Activated CD4-positive, alpha-beta T cell treated with anti-CD3 and anti-CD28 coated beads, Interleukin-2, amount 50 U/mL, for 24 hours (primary cell): ENCODE measurements around the gene CCNK.

Experiments used
- DNase-seq, 2 donors: peaks; one replicate each; pipeline ENCODE4 v3.0.0-alpha.2; 2020; ENCODE audit warnings: low read depth in 1 of 2, low spot score in 1 of 2

Gene CCNK

DNA sequence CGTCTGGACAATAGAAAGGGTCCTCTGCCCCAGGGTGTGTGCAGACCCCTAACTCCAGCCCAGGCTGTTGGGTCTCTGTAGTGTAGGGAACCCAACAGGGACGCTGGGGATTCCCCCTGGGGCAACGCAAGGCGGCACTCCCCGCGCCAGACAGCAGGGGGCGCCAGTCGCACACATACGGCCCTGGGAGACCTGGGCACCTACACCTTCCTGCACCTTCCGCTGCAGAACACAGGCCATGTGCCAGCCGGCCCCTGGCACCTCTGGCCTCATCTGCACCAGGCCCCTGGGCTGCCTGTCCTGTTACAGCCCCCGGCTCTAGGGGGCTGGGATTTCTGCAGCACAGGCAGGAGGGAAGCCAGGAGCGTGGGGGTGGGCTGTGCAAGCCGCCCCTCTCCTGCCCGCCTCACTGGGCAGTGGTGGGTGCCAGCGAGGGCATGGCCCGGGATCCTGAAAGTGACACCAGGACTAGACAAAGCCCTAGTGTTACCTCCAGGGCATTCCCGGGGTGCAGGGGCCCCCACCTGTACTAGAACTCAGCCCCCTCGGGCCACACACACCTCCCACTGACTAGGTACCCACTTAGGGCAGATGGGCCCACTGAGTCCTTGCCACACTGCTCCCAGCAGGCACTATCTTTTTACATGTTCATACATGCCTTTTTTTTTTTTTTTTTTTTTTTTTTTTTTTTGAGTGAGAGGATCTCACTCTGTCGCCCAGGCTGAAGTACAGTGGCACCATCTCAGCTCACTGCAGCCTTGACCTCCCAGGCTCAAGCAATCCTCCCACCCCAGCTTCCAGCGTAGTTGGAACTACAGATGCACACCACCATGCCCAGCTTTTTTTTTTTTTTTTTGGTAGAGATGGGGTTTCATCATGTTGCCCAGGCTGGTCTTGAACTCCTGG, 37.5 kb downstream of the CCNK start:
- peak; percentile 78 to 84 for DNase-seq

DNA sequence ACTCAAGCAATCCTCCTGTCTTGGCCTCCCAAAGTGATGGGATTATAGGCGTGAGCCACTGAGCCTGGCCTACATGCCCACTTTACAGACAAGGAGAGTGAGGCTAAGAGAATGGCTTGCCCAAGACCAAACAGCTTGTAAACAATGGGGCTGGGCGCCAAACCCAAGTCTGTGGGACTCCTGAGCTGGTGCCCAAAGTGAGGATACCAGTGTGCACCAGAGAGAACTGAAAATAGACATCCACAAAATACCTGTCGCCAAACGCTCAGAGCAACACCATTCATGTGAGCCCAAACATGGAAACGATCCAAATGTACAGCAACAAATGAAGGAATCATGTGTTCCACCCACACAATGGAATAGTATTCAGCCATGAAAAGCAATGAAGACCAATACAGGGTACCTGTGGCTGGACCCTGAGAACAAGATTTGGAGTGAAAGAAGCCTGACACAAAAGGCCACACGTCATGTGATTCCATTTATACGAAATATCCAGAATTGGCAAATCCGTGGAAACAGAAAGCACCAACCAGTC, 38.2 kb downstream of the CCNK start:
- no peak for DNase-seq

DNA sequence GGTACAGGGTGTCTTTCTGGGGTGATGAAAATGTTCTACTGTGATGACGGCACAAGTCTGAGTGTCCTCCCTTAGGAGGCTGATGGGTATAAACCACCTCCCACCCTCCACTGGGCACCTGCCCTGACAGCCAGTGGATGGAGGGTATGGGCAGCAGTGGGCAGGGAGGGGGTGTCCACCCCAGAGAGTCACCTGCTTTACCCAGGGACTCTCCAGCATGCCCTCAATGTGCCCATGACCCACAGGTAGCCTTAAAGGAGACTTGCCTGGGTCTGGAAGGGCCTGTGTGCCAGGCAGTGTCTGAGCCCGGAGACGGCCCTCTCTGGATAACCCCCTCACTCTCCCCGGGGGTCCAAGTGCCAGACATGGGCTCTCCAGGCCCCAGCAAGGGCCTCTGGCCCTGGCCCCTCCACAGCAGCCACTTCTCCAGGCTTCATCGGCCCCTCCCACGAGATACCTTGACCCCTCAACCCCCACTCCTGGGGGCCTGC, 38.8 kb downstream of the CCNK start:
- DNase-seq: no peak

DNA sequence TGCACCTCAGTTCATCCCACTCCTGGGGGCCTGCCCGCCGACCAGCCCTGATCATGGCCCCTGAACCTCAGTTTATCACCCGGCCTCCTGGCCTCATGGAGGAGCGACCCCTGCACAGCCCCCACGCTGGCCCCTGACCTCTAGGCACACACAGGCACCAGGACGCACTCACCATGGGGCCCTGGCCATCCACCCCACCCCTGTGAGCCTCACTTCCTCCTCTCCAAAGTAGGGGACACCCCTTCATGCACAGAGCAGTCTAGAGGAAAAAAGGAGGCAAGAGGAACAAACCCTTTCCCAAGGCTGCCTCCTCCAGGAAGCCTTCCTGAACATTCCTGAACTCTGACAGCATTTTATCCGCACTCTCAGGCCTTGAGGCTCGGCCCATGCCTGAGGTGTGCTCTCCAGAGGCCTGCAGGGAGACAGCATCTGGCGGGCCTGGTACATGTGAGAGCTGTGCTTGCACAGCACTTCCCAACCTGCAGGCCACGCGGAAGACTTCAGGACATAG, 39.4 kb downstream of the CCNK start:
- DNase-seq: no peak

DNA sequence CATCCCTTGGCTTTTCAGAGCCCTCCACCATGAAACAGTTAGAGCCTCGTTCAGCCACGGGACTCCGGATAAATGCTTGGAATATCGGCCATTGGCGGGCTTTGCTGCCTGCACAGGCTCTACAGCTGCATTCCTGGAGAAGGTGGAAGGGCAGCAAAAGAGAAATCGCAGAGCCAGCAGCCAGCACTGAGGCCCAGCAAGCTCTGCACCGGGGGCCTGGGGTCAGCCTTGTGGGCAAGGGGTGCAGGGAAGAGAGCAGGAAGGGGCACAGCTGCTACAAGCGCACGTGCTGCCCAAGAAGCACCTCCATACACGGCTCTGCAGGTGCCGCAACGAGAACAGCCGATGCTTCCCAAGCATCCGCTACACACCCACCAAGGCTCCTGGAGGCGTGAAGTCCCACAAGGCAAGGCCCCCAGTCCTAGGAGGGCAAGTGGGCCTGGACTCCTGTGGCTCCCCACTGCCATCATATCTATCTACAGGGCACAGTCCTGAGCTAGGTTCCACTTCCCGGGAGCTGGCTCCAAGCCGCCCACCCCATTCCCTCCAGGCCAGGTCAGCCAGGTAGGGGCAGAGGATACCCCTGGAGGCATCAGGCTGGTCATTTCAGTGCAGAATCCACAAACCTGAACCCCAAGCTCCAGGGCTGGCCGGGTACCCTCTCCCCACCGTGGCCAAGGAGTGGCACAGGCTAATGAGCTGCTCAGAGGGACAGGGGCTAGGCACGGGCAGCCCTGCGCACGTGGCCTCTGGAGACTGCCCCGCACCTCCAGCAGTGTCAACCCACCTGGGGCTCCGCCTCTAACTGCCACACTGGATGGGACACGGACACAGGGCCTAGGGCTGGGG, 40.2 kb downstream of the CCNK start:
- DNase-seq: no peak

DNA sequence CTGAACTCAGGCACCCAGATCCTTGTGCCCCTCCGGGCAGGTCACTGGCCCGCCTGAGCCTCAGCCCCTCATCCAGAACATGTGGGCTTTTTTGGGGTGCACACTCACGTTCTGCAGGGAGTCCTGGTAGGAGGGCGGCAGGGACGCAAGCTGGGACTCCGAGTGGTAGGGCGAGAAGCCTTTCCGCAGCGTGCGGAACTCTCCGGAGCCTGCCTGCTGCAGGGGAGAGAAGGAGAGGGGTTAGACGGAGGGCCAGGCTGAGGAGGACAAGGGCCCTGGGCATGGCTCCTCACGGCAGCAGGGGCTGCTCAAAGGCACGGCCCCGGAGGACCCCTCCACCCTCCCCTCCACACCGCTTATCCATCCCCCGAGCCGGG, 40.8 kb downstream of the CCNK start:
- no peak for DNase-seq

DNA sequence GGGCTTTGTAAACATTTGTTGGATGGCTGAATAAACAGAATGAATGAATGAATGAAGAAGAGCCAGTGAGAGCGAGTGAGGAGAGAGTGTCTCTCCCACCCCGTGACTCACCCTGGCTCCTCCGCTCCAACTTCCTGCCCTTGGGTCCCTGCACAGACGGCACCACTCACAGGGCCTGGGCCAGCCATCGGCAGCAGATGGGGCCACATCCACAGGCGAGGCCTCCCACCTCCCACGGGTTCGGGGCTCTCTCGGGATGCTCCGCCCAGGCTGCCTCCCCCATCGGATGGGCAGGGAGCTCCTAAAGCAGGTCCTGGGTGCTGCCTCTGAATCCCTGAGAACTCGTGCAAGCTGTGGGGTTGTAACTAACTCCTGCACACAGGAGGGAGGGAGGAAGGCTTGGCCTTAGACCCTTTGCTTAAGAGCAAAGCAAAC, 41.3 kb downstream of the CCNK start:
- DNase-seq: no peak

DNA sequence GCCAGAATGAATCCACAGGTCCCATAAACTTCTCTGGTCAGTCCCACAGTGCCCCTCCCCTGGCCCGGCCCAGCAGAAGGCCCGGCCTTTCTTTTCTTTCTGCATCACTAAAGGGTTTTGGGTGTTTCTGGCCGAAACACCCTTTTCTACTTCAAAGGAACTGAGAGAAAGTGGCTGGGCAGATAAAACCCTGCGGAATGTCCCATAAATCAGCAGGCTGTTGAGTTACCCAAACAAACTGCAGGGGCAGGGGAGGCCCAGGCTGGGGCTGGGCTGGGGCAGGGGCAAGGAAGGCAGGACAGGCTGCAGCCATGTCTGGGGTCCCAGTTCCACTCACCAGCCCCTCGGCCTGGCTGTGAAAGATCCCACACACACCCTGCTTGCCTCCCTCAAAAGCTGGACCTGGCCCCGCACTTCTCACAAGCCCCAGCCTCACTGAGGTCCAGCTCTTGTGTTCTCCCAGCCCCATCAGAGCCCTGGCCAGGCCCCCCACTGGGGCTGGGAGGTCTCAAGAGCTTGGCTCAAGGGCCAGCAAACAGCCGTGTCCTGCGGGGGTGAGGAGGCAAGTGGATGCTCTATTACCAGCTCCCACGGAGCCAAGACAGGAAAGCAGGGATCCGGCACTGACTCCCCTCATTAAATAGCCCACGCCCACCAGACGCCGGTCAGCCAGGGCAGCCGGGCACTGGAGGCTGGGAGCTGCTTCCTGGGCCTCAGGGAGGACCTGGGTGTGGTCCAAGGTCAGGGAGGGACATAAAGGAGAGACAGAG, 41.9 kb downstream of the CCNK start:
- no peak for DNase-seq

DNA sequence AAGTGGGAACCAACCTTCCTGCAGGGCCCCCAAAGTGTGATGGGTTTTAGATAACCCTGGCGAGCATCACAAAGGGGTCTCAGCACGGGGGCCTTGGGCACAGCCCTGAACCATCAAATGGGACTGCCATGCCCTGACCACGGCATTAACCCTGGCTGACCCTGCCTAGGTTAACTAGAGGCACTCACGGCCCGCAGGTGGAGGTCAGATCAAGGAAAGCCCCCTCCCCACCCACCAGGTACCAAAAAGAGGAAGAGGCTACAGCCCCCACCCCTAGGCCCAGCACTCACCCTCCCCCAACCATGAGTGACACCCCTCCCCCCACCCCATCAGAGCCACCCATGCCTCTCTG, 42.5 kb downstream of the CCNK start:
- DNase-seq: no peak

DNA sequence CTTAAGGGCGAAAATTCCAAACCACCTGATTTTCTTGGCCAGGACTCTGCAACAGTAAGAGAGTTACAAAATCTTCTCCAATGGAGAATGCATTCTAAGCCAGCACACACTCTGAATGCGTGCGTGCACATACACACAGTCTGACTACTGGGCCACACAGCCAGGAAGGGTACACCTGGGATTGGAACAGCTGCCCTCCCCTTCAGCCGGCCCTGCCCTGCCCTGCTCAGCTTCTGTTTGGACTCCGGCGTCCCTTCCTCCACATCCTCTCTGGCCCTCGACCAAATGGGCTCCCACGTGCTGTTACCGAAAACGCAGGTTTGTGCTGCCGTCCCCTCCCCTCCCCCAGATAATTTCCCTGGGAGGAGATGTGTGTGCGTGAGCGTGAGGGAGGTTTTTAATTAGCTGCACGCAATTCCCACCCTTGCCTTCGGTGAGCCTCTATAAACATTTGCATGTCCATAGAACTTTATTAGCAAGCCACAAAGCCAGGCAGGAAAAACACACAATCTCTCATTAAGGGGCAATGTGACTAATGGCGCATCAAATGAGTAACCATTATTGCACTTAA, 43.0 kb downstream of the CCNK start:
- no peak for DNase-seq

DNA sequence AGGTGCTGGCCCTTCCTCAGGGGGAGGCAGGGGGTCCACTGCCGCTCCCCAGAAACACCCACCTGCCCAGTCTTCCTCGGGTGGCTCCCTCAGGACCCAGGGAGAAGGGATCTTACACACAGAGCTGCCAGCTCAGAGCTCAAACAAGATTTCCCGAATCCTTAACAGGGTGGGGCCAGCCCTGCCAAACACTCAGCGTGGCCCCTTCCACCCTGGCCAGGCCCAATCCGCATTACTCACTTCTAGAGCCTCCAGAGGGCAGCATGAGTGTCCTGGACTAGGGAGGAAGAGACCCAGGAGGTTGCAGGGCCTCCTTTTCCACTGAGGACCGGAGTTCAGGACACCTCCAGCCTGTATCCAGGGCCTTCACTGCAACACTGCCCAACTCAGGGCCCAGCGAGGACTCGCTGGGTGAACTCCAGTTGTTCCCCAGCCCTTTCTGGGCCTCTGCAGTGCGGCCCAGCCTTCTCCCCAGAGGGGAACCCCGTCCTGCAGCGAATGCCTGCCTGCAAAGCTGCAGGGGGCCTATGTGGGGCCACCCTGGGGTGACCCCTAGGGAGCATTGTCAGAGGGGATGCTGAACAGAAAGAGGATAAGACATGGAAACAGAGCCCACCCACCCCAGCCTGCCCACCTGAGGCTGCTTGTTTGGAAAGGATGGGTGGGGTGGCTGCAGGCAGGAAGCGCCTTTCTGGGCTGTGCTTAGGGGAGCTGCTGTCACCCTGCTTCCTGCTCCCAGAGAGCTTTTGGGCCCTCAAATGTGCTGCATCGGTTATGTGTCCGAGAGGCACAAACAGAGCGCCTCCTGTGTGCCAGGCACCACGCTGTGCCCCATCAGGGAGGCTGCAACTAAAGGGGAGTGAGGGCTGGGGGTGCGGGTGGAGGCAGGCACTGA, 43.8 kb downstream of the CCNK start:
- peak in 1 of 2 donors; percentile 3 for DNase-seq

DNA sequence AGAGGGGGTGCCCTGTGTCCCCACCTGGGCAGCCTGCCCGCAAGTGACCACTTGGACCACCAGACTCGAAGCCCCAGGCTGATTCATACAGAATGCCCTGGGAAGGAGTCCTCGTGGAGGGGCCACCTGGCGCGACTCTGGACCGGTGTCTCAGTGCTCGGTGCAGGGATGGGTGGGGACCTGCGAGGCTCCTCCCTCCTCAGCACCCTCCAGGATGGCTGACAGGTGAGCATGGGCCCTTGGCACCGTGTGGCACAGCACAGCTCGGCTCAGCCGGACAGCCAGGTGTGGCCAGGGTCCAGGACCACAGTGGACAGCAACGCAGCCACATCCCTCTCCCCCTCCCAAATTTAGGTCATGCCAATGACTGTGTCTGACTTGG, 44.5 kb downstream of the CCNK start:
- DNase-seq: no peak

DNA sequence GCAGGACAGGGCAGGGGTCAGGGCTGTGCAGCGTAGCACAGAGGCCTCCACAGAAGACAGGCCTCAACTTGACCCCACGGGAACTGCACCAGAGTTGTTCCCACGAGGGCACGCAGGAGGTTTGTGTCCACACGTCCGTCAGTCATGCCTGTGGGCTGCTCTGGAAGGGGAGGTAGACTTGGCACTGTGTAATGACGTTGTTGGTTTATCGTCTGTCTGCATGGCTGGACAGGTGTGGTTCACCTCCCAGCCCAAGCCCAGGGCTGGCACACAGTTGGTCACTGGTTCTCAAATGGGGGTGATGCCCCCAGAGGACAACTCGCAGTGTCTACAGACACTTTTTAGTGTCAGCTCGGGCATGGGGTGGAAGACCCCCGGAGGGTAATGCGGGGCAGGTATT, 45.8 kb downstream of the CCNK start:
- DNase-seq: no peak

DNA sequence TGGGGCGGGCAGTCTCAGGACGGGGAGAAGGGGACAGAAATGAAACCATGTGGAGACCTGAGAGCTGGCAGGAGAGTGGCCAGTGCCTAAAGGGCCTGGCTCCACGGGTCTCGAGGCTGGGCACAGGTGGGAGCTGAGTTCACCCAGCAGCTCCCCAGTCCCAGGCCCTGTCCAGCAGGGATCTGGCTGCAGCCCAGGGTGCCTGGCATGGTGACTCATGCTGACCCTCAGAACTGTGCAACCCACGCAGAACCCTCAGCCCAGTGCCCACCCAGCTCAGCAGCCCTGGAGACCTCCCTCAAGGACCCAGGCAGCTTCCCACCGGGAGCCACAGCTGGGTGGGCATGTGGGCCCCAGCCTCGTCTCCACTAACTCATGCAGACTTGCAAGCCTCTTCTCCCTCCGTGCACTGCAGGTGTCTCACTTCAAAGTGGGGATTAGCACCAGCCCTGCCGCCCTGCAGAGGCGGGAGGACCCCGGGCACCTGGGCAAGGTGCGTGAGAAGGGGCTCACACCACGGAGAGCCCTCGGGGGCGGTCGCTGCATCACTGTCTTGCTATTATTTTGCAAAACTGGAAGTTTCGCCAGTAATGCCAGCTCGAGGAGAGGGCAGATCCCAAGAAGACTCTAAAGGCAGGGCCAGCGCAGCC, 46.3 kb downstream of the CCNK start:
- no peak for DNase-seq

DNA sequence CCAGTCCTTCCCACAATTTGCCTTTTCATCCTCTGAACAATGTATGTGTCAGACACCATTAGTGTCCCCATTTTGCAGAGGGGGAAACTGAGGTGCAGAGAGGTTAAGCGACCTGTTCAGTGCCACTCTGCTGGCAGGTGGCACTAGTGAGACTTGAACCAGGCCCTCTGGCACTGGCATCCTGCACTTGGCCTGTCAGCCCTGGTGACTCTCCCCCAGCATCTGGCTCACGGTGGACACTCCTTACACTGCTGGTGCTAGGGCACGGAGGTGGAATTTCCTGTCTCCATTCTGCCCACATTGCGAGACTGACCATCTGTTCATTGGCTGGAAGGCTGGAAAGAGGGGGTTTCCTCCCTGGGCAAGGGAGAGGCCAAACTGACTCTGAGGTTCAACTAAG, 48.7 kb downstream of the CCNK start:
- no peak for DNase-seq

DNA sequence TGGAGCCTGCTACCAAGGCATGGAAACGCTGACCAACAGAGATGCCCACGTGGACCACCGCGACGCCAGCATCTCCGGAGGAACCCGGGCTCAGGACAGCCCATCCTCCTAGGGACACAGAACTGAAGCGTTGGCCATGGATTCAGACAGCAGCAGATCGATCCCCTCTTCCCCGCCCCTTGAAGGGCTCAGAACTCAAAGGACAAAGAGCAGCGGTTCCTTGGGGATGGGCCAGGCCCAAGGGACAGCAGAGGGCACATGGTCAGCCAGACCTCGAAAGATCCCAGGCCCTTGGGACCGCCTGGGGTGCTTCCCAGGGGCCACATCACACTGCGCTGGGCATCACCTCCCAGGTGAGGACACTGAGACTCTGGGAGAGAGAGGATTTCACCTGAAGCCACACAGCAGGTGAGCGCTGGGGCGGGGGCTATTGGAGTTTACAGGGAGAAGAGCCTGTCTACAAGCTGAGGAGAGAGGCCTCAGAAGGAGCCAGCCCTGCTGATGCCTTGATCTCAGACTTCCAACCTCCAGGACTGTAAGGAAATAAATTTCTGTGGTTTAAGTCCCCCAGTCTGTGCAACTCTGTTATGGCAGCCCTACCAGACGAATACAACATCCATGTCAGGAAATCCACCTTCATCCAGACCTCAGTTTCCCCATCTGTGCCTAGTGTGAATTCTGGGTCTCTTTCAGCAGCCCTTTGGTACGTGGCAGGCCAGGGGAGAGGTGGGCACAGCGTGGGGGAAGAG, 49.4 kb downstream of the CCNK start:
- no peak for DNase-seq

DNA sequence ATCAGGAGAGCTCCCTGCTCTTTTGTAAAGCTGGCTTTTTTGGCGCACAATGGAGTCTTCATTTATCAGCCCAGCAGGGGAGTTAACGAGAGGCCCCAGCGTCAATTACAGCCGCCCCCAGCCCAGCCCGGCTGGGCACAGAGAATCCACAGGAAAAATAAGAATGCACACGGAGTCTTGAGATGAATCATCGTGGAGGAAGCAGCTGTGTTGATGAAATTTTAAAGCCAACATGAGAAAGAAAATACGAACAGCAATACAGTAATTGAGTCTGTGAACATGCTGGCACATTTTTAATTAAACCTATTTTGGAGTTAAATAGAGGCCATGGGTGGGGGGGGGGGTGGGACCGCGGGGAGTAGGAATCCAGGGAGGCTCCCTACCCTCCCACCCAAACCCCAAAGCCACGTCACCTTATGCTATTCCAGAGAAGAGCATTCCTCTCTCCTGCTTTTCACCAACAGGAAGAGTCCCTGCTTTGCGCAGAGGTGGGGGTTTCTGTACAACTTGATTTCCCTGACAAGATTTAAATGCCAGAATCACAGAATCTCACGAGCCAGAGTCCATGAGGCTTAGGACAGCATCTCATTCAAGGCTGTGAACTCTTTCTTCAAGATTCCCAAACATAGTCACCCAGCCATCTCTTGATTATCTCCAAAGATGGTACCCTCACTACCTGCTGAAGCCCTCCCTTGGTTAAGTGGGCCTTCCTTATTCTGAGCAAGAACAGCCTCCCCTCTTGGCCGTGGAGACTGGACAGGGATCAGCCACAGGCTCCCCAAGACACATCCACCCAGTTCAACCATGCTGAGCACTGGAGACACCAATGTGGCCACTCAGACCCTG, 50.3 kb downstream of the CCNK start:
- DNase-seq: no peak

DNA sequence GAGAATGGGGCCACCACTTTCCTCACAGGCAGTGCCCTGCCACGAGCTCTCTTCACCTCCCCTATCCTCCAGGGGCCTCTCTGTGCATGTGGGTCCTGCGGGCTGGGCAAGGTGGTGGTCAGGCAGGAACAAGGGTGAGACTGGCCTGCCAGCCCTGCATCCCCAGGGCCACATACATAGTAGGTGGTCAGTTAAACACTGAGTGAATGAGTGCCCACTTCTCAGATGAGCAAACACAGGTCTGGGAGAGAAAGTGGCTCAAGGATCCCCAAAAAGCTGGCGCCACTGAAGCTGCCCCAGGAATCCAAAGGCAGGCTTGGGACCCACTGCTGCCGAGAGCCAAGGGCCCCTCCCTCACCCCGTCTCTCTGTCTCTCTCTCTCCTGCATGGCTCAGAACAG, 51.1 kb downstream of the CCNK start:
- DNase-seq: no peak
